CD4-positive, CD25-positive, alpha-beta regulatory T cell (primary cell): Measurements from ENCODE around the gene UNKL. TPM values are rescaled to one million over a fixed set of nuclear protein-coding genes. Genes with fewer than 3 reads are reported as not detected.

Experiments used
- ATAC-seq, 2 donors: fragments of 150-1000 bp; cut with Tn5 transposase; one replicate each; pipeline ENCODE4 v1.10.0; 2021; ENCODE audit warnings: low read depth in 2 of 2, moderate number of reproducible peaks in 2 of 2, moderate library complexity in 1 of 2
- DNase-seq, 3 donors: peaks; one replicate each; pipeline versions ENCODE4 v3.0.0 to v3.0.0-alpha.2; 2012 to 2022; ENCODE audit warnings: mixed read lengths in 1 of 3
- H3K27ac ChIP-seq: one replicate; pipeline ENCODE4 v1.7.0; 2013; ENCODE audit warnings: mild to moderate bottlenecking, low read length; ENCODE audit not compliant: insufficient read depth, poor library complexity, severe bottlenecking
- H3K27me3 ChIP-seq: one replicate; pipeline ENCODE4 v1.7.0; 2013; ENCODE audit warnings: low read length; ENCODE audit not compliant: control insufficient read depth, insufficient read depth
- H3K36me3 ChIP-seq: one replicate; pipeline ENCODE4 v1.7.0; 2013; ENCODE audit warnings: mild to moderate bottlenecking, low read length, moderate library complexity; ENCODE audit not compliant: control insufficient read depth, insufficient read depth
- H3K4me1 ChIP-seq: 2 replicates; pipeline ENCODE4 v1.7.0; 2013; ENCODE audit warnings: mild to moderate bottlenecking, low read length; ENCODE audit not compliant: insufficient read depth, control insufficient read depth, poor library complexity, severe bottlenecking
- H3K4me3 ChIP-seq: one replicate; pipeline ENCODE4 v1.7.0; 2013; ENCODE audit warnings: low read depth, mild to moderate bottlenecking, low read length, moderate library complexity
- H3K9me3 ChIP-seq, 2 experiments: 1 replicate in 1 of 2; 2 replicates in 1 of 2; pipeline ENCODE4 v1.7.0; 2013; ENCODE audit warnings: low read length in 2 of 2, mild to moderate bottlenecking in 1 of 2, moderate library complexity in 1 of 2; ENCODE audit not compliant: control insufficient read depth in 2 of 2
- H3K27ac Mint-ChIP-seq, 3 donors: one replicate each; pipeline ENCODE4 v1.8.0; 2020 to 2022; ENCODE audit warnings: mild to moderate bottlenecking in 3 of 3, mixed read lengths in 3 of 3, moderate library complexity in 2 of 3
- H3K27me3 Mint-ChIP-seq: one replicate; pipeline ENCODE4 v1.8.0; 2022; ENCODE audit warnings: mild to moderate bottlenecking, mixed read lengths
- H3K36me3 Mint-ChIP-seq: one replicate; pipeline ENCODE4 v1.8.0; 2020; ENCODE audit warnings: mixed read lengths
- H3K4me1 Mint-ChIP-seq, 4 donors: one replicate each; pipeline ENCODE4 v1.8.0; 2020 to 2022; ENCODE audit warnings: mixed read lengths in 4 of 4, mild to moderate bottlenecking in 1 of 4
- H3K4me3 Mint-ChIP-seq, 4 donors: one replicate each; pipeline ENCODE4 v1.8.0; 2020 to 2022; ENCODE audit warnings: mild to moderate bottlenecking in 4 of 4, mixed read lengths in 4 of 4, moderate library complexity in 3 of 4
- H3K9me3 Mint-ChIP-seq, 7 donors: one replicate each; pipeline ENCODE4 v1.8.0; 2020 to 2022; ENCODE audit warnings: mixed read lengths in 7 of 7, mild to moderate bottlenecking in 3 of 7, moderate library complexity in 2 of 7
- polyA plus RNA-seq, 4 donors: library from polyadenylated mRNA; unstranded; fragments of 300-500 nt; fragmentation: Illumina TruSeq; gene quantifications; one replicate each; pipeline ENCODE4 v1.2.3, GENCODE V29; 2021
- total RNA-seq: library from RNA; stranded (reverse); gene quantifications from one replicate; pipeline ENCODE4 v1.2.3, GENCODE V29; 2022

Gene UNKL
- total and polyA plus RNA-seq, 5 donors from 2014 or later: 6.3 to 94.3 (median 9.6) TPM

- Histone ChIP-seq H3K36me3 (peaks cover 80% of the 10 kb centered on the region), H3K27ac (no peak overlapping the region), H3K4me1 (no peaks in the 10 kb centered on the region), H3K27me3 (no peaks in the 10 kb centered on the region), H3K9me3 (no peaks in the 10 kb centered on the region), H3K4me3 (no peak overlapping the region)
- H3K4me3 Mint-ChIP-seq: no peak overlapping the region
- ATAC-seq (no peak), DNase-seq (no peak)
- H3K27ac Mint-ChIP-seq: no peak overlapping the region
- H3K4me1 Mint-ChIP-seq: peaks cover 0 to 6% (median 3%) of the 10 kb centered on the region in 4 donors
- H3K9me3 Mint-ChIP-seq: no peaks in the 10 kb centered on the region
- H3K27me3 Mint-ChIP-seq: no peaks in the 10 kb centered on the region
- H3K36me3 Mint-ChIP-seq: peaks cover 25% of the 10 kb centered on the region
Observed at GRCh38 chr16:1320658-1321240, 93.8 kb downstream of the UNKL start.

DNA sequence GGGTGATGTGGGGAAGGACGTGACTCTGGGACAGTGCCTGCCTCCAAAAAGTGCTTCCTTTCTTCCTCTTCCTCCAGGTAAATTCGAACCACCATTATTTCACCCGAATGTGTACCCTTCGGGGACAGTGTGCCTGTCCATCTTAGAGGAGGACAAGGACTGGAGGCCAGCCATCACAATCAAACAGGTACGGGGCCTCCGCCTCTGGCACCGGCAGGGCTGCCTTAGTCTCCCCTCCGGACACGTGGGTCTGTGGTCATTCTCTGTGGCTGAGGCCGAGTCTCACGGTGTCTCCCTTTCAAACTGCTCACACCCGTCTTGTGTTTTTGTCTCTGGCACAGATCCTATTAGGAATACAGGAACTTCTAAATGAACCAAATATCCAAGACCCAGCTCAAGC lies 94.4 kb downstream of the UNKL start:
- H3K27ac ChIP-seq: no peak overlapping the region
- ATAC-seq (no peak), DNase-seq (no peak)
- no peak overlapping the region for H3K4me3 ChIP-seq
- Mint-ChIP-seq H3K9me3 (no peaks in the 10 kb centered on the region), H3K36me3 (peaks cover 27% of the 10 kb centered on the region), H3K4me1 (peaks cover 0 to 6% (median 3%) of the 10 kb centered on the region in 4 donors), H3K27me3 (no peaks in the 10 kb centered on the region), H3K4me3 (no peak overlapping the region), H3K27ac (no peak overlapping the region)
- H3K9me3 ChIP-seq: no peaks in the 10 kb centered on the region
- H3K27me3 ChIP-seq: no peaks in the 10 kb centered on the region
- H3K36me3 ChIP-seq: peaks cover 82% of the 10 kb centered on the region
- H3K4me1 ChIP-seq: no peaks in the 10 kb centered on the region

DNA sequence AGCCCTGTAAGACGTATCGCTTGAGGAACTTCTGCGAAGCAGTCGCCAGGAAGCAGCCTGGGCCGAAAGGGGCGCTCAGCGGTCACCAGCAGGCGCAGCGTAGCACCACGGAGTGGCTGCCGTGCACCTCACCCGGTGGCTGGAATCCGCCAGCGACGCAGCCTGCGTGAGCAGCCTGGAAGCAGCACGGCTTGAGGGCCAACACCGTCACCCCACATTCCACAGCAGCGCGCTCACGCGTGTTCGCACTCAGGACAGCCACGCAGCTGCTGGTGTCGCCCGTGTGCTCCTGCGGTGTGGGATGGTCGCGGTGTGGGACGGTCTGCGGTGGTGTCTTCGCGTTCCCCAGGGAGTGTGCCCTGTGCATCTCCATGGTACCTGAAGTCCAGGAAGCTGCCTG lies 95.5 kb downstream of the UNKL start:
- Mint-ChIP-seq H3K9me3 (no peaks in the 10 kb centered on the region), H3K4me1 (peaks cover 0 to 11% (median 3%) of the 10 kb centered on the region in 4 donors), H3K27ac (no peak overlapping the region), H3K27me3 (no peaks in the 10 kb centered on the region), H3K36me3 (peaks cover 27% of the 10 kb centered on the region), H3K4me3 (no peak overlapping the region)
- Histone ChIP-seq H3K4me3 (no peak overlapping the region), H3K27me3 (no peaks in the 10 kb centered on the region), H3K4me1 (peaks cover 1% of the 10 kb centered on the region), H3K27ac (no peak overlapping the region), H3K9me3 (no peaks in the 10 kb centered on the region), H3K36me3 (peaks cover 81% of the 10 kb centered on the region)
- DNase-seq (no peak), ATAC-seq (no peak)

- Mint-ChIP-seq H3K27me3 (no peaks in the 10 kb centered on the region), H3K4me3 (peak overlapping the region in 1 of 4 donors; percentile 51), H3K27ac (peak overlapping the region in 1 of 3 donors; percentile 3), H3K9me3 (no peaks in the 10 kb centered on the region), H3K36me3 (peaks cover 27% of the 10 kb centered on the region), H3K4me1 (peaks cover 0 to 12% (median 3%) of the 10 kb centered on the region in 4 donors)
- no peaks in the 10 kb centered on the region for H3K9me3 ChIP-seq
- H3K27ac ChIP-seq: no peak overlapping the region
- H3K36me3 ChIP-seq: peaks cover 77% of the 10 kb centered on the region
- no peak for ATAC-seq
- H3K27me3 ChIP-seq: no peaks in the 10 kb centered on the region
- peaks cover 9% of the 10 kb centered on the region for H3K4me1 ChIP-seq
- DNase-seq: no peak
- no peak overlapping the region for H3K4me3 ChIP-seq
Observed at GRCh38 chr16:1318268-1318545, 96.3 kb downstream of the UNKL start.

DNA sequence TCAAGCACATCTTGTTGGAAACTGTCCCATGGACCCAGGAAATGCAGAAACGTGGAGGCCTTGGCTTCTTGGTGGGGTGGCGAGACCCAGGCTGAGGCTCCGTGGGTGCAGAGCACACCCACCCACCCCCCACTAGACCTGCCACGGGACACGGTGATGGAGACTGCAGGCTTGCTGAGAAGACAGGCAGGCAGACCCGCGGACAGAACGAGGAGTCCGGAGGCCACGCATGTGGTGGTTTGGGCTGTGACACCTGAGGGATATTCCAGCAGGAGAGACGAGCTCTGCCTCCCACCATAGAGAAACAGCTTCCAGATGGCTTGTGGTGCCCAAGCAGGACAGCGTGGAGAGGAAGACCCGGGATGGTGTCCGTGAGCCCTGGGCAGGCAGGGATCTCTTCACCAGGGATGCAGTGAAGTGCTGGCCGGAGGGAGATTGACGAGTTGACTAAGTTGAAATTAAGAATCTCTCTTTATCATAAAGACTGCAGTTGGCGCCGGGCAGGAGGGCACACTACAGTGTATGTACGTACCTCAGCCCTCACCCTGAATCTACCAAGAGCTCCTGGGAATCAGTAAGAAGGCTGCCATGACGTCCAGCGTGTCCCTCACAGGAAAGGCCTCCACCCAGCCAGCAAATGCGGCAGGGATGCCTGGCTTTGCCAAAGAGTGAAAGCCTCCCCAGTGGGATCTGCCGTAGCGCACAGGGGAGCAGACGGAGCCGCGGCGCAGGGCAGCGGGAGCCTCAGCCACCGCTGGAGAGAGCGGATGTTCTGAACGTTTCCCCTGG lies 96.8 kb downstream of the UNKL start:
- Mint-ChIP-seq H3K27me3 (no peaks in the 10 kb centered on the region), H3K4me3 (peak overlapping the region in 2 of 4 donors; percentile 27 to 38), H3K9me3 (no peaks in the 10 kb centered on the region), H3K27ac (peak overlapping the region in 1 of 3 donors; percentile 3), H3K36me3 (peaks cover 29% of the 10 kb centered on the region), H3K4me1 (peaks cover 0 to 17% (median 3%) of the 10 kb centered on the region in 4 donors)
- Histone ChIP-seq H3K27me3 (no peaks in the 10 kb centered on the region), H3K4me3 (no peak overlapping the region), H3K27ac (no peak overlapping the region), H3K36me3 (peaks cover 80% of the 10 kb centered on the region), H3K9me3 (no peaks in the 10 kb centered on the region), H3K4me1 (peaks cover 14% of the 10 kb centered on the region)
- DNase-seq (no peak), ATAC-seq (no peak)

GRCh38 chr16:1316033-1316405 lies 98.5 kb downstream of the UNKL start:
- Histone ChIP-seq H3K4me1 (peaks cover 31% of the 10 kb centered on the region), H3K27ac (no peak overlapping the region), H3K4me3 (no peak overlapping the region), H3K27me3 (no peaks in the 10 kb centered on the region), H3K36me3 (peaks cover 77% of the 10 kb centered on the region), H3K9me3 (no peaks in the 10 kb centered on the region)
- no peaks in the 10 kb centered on the region for H3K9me3 Mint-ChIP-seq
- ATAC-seq (no peak), DNase-seq (no peak)
- H3K4me3 Mint-ChIP-seq: no peak overlapping the region
- H3K27ac Mint-ChIP-seq: no peak overlapping the region
- H3K4me1 Mint-ChIP-seq: peaks cover 0 to 29% (median 6%) of the 10 kb centered on the region in 4 donors
- H3K27me3 Mint-ChIP-seq: no peaks in the 10 kb centered on the region
- H3K36me3 Mint-ChIP-seq: peaks cover 30% of the 10 kb centered on the region

DNA sequence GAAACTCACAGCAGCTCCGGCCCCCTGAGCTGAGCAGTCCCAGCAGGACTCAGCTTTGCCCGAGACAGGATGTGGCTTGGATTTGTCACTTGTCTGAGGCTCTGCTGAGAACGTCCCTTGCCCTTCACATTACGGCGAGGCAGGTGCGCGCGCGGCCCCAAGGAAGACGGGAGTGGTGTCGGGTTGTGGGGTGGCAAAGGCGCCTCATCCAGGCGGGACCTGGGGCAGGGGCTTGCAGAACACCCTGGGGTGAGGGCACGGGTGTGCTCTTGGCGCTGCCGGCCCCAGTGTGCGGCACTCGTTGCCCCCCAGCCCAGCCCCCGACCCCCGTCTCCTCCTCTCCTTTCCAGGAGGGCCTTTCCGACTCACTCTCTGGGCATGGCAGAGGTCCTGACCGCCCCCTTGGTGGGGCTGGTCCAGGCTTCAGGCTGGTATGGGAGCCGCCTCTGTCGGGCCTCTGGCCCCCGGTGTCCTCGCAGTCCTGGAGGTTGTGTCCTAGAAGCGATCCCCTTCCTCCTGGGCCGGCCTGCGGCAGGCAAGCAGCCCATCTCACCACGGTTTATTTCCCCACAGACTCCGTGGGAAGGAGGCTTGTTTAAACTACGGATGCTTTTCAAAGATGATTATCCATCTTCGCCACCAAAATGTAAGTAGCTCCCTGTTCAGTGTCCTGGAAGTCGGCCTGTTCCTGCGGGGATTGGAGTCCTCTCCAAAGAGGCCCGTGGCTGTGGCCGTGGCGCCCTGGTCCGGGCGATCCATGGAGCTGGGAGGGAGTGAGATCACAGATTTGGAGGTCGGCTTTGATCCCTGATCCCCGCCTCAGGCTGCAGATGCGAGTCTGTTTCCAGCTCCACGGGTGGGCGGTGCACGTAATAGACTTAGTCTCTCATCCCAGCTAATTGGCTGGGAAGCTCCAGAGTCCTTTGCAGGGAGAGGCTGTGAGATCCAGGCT lies 99.1 kb downstream of the UNKL start:
- H3K4me3 Mint-ChIP-seq: no peak overlapping the region
- peaks cover under 1 to 36% (median 13%) of the 10 kb centered on the region in 4 donors for H3K4me1 Mint-ChIP-seq
- Histone ChIP-seq H3K27ac (no peak overlapping the region), H3K4me3 (no peak overlapping the region), H3K27me3 (no peaks in the 10 kb centered on the region), H3K36me3 (peaks cover 71% of the 10 kb centered on the region), H3K4me1 (peaks cover 37% of the 10 kb centered on the region), H3K9me3 (no peaks in the 10 kb centered on the region)
- no peak for DNase-seq
- no peak for ATAC-seq
- H3K36me3 Mint-ChIP-seq: peaks cover 33% of the 10 kb centered on the region
- peaks cover 0 to 1% (median 0%) of the 10 kb centered on the region in 7 donors for H3K9me3 Mint-ChIP-seq
- no peaks in the 10 kb centered on the region for H3K27me3 Mint-ChIP-seq
- H3K27ac Mint-ChIP-seq: no peak overlapping the region
